Measurements from ENCODE around the gene USP24. TPM values are rescaled to one million over a fixed set of nuclear protein-coding genes. Genes with fewer than 3 reads are reported as not detected.

Gene USP24
- total RNA-seq, 1 donor from 2014 or later, result 58.1 TPM

DNA sequence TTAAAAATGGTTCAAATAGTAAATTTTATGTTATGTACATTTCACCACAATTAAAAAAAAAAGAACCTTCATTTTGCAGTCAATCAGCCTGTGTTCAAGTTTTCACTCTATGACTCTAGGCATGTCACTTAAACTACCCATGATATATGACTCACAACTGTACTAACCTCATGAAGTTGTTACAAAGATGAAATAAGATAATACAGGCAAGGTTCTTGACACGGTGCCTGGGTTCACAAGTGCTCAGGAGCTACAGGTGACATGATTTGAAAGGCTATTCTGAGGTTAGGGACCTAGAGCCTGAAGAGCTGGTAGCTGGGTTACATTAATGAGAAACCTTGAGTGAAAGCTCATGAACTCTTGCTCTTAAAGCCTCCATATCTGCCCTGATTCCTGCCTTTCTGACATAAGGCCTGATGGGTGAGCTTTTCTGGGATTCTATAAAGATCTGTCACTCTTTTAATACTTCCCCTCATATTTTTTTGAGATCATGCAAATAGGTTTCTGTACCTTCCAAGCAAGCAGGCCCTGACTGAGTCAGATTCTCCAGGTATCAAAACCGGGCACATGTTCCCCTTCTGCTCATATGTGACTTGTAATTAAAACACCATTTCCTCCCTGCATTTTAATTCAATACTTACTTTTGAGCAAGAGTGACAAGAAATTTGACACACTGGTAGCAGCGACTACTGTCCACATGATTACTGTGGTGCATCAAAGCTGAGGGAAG is 141.8 kb downstream of the USP24 start:
- Mint-ChIP-seq H3K36me3 (peaks cover 51% of the 10 kb centered on the region), H3K27ac (no peak overlapping the region), H3K27me3 (ENCODE audit: low read depth) (no peaks in the 10 kb centered on the region), H3K9me3 (no peaks in the 10 kb centered on the region), H3K4me3 (no peak overlapping the region), H3K4me1 (no peaks in the 10 kb centered on the region)
- no peak for DNase-seq (ENCODE audit: low spot score in 2 of 2, unreplicated experiment in 2 of 2)
- TF ChIP-seq, protein P1, sequence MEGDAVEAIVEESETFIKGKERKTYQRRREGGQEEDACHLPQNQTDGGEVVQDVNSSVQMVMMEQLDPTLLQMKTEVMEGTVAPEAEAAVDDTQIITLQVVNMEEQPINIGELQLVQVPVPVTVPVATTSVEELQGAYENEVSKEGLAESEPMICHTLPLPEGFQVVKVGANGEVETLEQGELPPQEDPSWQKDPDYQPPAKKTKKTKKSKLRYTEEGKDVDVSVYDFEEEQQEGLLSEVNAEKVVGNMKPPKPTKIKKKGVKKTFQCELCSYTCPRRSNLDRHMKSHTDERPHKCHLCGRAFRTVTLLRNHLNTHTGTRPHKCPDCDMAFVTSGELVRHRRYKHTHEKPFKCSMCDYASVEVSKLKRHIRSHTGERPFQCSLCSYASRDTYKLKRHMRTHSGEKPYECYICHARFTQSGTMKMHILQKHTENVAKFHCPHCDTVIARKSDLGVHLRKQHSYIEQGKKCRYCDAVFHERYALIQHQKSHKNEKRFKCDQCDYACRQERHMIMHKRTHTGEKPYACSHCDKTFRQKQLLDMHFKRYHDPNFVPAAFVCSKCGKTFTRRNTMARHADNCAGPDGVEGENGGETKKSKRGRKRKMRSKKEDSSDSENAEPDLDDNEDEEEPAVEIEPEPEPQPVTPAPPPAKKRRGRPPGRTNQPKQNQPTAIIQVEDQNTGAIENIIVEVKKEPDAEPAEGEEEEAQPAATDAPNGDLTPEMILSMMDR (IDR thresholded peaks at IDR 0.05; ENCODE audit: unreplicated experiment), result no peak

DNA sequence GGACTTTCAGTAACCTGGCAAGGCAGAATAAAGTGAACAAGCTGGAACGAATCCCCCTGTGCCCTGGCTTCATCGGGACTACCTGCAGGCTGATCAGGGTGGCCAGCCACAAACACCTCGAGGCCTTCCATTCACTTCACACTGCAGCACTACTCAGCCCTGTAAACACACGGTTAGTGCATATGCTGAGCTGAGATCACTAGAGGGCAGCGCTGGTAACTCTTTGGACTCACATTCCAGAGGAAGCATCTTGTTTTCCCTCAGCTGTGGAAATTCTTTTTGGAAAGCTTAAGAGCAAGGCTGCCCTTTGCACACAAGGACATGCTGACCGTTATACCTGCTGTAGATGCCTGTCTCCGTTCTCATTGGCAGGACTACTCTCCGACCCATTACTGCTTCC is 143.7 kb downstream of the USP24 start:
- H3K4me3 Mint-ChIP-seq, result no peak overlapping the region
- no peak overlapping the region for H3K27ac Mint-ChIP-seq

DNA sequence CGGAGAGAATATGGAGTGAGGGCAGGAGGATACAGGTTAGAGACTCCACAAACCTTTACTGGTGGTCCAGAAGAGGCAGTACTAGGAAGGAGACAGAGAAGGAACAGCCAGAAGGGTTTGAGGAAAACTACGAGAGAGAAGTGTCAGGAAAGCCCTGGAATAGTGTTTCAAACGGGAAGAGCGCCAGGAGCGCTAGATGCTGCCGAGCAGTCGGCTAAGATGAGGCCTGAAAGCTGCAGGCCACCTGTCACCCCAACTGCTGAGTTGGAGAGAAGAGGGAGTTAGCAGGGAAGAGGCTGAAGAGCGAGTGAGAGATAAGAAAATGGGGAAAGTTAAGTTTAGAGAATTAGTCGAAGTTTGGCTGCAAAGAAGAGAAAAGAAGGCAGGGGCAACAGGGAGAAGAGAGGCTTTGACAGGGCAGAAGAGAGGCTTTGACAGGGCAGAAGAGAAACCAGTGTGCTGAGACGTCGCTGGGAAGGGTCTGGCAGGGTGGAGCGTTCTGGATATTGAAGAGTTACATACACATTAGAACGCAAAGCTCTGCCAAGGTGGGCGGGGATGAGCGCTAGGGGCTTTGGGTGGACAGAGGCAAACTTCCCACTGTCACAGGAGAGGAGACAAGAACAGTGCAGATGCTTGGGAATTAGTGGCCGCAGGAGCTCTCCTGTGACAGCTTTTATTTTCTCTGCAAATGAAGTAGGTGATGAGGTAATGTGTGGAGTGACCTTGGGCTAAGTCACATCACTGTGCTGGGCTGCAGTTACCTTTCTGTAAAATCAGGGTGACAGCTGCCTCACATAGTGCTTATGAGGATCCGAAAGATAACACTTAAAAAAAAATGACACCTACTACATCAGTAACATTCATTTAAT is 144.6 kb downstream of the USP24 start:
- H3K27ac Mint-ChIP-seq, result no peak overlapping the region
- H3K9me3 Mint-ChIP-seq, result no peaks in the 10 kb centered on the region
- TF ChIP-seq, protein P1 (IDR thresholded peaks at IDR 0.05; ENCODE audit: unreplicated experiment), result no peak

More for the DNA sequence above, 143.7 kb downstream of the USP24 start:
- H3K4me1 Mint-ChIP-seq, result no peaks in the 10 kb centered on the region
- TF ChIP-seq, protein P1 (IDR thresholded peaks at IDR 0.05; ENCODE audit: unreplicated experiment), result no peak
- H3K36me3 Mint-ChIP-seq, result peaks cover 62% of the 10 kb centered on the region
- H3K27me3 Mint-ChIP-seq (ENCODE audit: low read depth), result no peaks in the 10 kb centered on the region
- DNase-seq (ENCODE audit: low spot score in 2 of 2, unreplicated experiment in 2 of 2), result no peak
- no peaks in the 10 kb centered on the region for H3K9me3 Mint-ChIP-seq

DNA sequence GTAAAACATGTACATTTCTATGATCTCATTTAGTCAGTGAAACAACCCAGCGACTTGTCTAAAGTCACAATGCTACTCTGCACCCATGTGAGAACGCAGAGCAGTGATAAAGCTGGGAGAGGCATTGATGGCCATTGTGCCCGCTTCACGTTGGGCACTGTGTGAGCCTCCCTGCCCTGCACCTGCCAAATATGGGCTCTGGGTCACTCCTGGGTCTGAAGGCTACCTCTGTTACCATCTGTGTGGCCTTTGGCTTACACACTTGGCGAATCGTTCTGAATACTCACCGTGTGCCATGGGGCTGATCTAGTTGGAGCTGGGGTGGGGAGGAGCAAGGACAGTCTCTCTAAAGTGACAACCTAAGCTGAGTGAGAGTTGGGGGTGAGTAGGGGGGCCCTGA is 145.9 kb downstream of the USP24 start:
- no peaks in the 10 kb centered on the region for H3K9me3 Mint-ChIP-seq
- no peak overlapping the region for H3K27ac Mint-ChIP-seq
- peaks cover 5% of the 10 kb centered on the region for H3K4me1 Mint-ChIP-seq
- no peak for DNase-seq (ENCODE audit: low spot score in 2 of 2, unreplicated experiment in 2 of 2)
- H3K27me3 Mint-ChIP-seq (ENCODE audit: low read depth), result no peaks in the 10 kb centered on the region
- no peak overlapping the region for H3K4me3 Mint-ChIP-seq
- TF ChIP-seq, protein P1 (IDR thresholded peaks at IDR 0.05; ENCODE audit: unreplicated experiment), result no peak
- peaks cover 50% of the 10 kb centered on the region for H3K36me3 Mint-ChIP-seq

More for the DNA sequence above, 144.6 kb downstream of the USP24 start:
- Mint-ChIP-seq H3K36me3 (peaks cover 58% of the 10 kb centered on the region), H3K27me3 (ENCODE audit: low read depth) (no peaks in the 10 kb centered on the region), H3K4me3 (no peak overlapping the region), H3K4me1 (no peaks in the 10 kb centered on the region)
- no peak for DNase-seq (ENCODE audit: low spot score in 2 of 2, unreplicated experiment in 2 of 2)

DNA sequence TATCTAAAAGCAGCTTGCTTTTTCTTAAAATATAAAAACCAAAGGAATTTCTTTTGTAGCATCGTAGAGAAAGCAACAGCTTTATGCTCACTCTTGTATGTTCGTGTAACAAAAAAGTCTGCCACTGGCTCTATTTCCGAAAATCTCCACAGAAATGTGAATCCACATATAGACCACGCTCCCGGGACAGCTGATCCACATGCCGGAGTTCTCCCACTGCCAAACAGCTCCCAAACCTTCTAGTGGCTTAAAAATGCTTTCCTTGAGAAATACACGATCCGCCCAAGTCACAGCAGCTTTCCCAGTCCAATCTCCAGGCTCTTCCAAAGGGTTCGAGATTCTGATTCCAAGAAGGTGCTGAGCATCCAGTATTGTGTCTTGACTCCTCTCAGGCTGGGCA is 146.5 kb downstream of the USP24 start:
- H3K4me3 Mint-ChIP-seq, result no peak overlapping the region
- TF ChIP-seq, protein P1 (IDR thresholded peaks at IDR 0.05; ENCODE audit: unreplicated experiment), result no peak
- DNase-seq (ENCODE audit: low spot score in 2 of 2, unreplicated experiment in 2 of 2), result no peak
- no peaks in the 10 kb centered on the region for H3K9me3 Mint-ChIP-seq
- H3K27ac Mint-ChIP-seq, result no peak overlapping the region
- peaks cover 49% of the 10 kb centered on the region for H3K36me3 Mint-ChIP-seq
- H3K27me3 Mint-ChIP-seq (ENCODE audit: low read depth), result no peaks in the 10 kb centered on the region
- peaks cover 5% of the 10 kb centered on the region for H3K4me1 Mint-ChIP-seq

All from mesothelial cell of epicardium (in vitro differentiated cells).